Posterior cingulate gyrus (tissue), 11 donors: ENCODE measurements around the gene RCAN2.
"Not testable (repeated sequence)": the region's sequence is repeated elsewhere in the genome, so short reads cannot be mapped to it uniquely, and the experiment has no call there.

ENCODE experiments used
- DNase-seq, 10 donors: peaks; one replicate each; pipeline versions ENCODE4 v3.0.0 to v3.0.0-alpha.2; 2020 to 2021; ENCODE audit warnings: mixed read lengths in 3 of 10
- intact Hi-C: fragments of 100-400 bp; cut with DNase I; formaldehyde crosslinking; loops from one replicate; pipeline ENCODE4 v1.15.1; 2023

The RCAN2 gene

GRCh38 chr6:46393940-46394337 lies 97.3 kb downstream of the RCAN2 start:
- intact Hi-C loops = no loop called here
- peak in 1 of 10 donors; percentile 79 for DNase-seq

GRCh38 chr6:46393161-46393939 lies 97.9 kb downstream of the RCAN2 start:
- DNase-seq = no peak

DNA sequence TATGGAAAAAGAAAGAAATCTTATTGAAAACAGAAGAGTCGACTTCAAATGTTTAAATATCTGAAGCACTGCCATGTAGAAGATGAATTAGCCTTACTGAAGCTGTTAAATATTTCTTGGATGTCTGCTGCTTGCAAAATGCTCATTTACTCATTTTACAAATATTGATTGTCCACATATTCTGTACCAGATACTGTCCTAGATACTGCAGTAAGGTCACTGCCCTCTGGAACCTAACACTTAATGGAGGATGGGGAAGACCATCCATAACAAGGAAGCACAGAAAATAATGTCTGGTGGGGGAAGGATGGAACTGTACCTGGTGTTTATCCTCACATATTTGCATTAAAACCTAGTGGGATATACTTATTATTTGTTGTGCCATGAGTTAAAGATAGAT lies 99.0 kb downstream of the RCAN2 start:
- no peak for DNase-seq
- intact Hi-C loops = no loop called here

More at GRCh38 chr6:46393161-46393939, 97.9 kb downstream of the RCAN2 start:
- intact Hi-C loops = no loop called here

DNA sequence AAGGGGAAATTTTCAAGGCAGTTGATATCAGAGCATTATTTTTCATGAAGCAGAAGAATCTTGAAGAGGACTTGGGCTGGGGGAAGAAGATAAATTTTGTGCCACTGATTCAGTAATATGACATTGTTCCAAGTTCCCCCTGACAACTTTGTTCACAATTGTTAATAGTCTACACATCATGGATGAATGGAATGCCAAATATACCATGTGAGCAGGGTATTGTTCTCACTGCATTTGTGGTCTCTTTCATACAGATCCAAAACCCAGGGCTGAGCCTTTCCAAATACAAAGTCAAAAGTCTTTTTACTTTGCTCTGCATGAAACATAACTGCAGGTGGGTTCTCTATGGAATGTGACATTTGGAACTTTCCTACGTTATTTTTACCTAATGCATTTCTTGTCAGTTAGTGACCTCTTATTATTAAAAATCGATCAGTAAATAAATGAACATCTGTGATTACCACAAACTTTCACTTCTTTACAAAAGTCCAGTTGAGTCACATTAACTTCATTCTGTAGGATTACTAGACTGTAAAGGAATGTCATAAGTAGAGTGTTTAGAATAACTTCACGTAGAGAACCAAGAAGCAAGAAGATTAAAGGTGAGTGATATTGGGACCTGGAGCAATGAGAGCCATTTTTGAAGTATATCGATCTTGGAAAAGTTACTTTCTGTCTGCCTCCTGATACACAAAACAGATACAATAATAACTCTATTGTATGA lies 100.9 kb downstream of the RCAN2 start:
- no peak for DNase-seq
- intact Hi-C loops = no loop called here

GRCh38 chr6:46387728-46388127 lies 103.5 kb downstream of the RCAN2 start:
- DNase-seq, intact Hi-C loops: not testable (repeated sequence)

GRCh38 chr6:46381579-46381978 lies 109.7 kb downstream of the RCAN2 start:
- DNase-seq = no peak
- intact Hi-C loops = no loop called here

DNA sequence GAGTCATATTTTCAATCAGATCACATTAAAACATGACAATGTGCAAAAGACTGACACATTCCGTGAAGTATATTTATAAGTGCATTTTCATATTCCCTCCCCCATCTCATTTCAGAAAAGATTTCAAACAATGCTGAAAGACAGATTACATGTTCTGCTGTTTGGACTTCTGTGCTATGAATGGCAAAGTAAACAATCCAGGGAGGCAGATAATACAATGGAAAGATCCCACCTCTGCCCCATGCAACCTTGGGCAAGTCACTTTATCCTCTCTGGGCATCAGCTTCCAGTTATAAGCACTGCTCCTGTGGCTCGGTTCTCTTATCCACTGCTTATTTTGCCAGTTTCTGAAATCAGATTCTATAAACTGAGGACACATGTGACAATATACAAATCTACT lies 110.2 kb downstream of the RCAN2 start:
- no peak for DNase-seq
- intact Hi-C loops = no loop called here

DNA sequence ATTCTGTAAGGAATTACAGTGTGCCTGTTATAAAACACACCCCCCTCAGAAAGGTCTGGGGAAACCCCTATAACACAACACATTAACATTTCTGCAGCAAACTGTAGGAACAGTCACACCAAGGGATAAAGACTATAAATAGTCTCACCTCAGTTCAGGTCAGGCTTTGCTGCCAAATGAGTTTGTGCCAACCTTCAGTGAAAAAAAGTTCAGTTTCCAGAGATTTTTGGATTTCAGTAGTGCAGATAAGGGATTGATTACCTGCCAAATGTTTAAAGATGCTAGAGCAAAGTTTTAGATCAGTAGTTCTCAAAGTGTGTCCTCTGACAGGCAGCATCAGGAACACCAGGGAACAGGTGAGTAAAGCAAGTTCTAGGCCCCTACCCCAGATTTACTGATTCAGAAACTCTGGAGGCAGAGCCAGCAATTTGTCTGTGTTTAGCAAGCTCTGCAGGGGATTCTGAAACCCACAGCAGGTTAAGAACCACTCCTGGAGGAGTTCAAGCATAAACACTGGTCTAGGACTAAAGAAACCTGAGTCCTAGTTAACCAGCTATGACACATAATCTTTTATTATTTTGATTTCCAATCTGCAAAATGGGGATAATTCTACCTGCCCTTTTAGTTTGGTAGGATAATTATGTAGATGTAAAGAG lies 111.0 kb downstream of the RCAN2 start:
- no peak for DNase-seq
- intact Hi-C loops = no loop called here

GRCh38 chr6:46378882-46379416 lies 112.3 kb downstream of the RCAN2 start:
- DNase-seq = peak in 1 of 10 donors; percentile 19
- intact Hi-C loops = loop anchor here (5.0 kb wide), 1 partner anchor 52 kb away; no protein-coding TSS in a partner anchor

DNA sequence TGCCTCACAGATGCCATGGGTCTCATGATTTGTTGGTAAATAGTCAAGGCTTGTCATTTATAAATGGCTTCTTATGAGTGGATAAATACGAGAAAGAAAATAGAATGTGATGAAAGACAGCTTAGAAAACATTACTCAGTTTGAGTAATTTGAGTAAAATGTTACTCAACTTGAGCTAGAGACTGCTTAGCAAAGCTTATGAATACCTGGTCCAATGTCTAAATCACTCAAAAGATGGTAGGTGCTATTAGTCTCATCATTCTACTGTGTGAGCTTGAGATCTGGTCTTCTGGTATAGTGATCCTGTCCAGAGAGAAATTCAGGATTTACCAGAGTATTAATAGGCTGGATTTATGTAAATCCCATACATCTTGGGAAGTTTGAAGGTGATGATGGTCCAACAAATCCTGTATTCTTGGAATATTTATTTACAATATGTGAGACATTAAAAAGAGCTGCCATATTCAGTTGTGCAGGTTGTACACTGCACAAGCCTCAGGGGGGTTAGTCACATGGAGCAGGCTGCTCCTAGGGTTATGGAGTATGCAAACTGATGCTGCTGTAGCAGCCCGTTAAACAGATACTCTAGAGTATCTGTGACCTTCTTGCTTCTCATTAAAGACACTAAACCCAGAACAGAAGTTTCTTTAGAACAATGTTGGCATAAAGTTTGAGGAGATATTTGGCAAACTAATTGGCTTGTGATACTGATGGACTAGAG lies 112.9 kb downstream of the RCAN2 start:
- no peak for DNase-seq
- intact Hi-C loops = loop anchor here (5.0 kb wide), 1 partner anchor 51 kb away; no protein-coding TSS in a partner anchor

DNA sequence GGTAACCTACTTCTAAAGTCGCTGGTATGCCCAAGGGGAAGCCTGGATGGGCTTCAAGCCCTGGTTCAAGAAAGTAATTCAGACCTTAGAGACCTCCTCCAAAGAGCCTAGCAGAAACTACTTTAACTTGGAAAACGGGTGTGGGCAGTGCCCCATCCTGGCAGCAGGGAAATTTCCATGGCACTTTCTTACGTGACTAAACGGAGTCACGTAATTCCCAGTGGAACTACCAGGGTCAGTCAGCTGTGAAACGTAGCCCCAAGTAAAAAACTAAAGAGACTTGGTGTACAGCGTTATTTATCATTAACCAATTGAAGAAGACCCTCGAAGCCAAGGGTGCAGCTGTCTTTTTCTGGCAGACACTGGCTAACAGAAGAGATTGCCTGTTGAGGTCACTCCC lies 114.0 kb downstream of the RCAN2 start:
- no peak for DNase-seq
- intact Hi-C loops = loop anchor here (5.0 kb wide), 1 partner anchor 50 kb away; no protein-coding TSS in a partner anchor

GRCh38 chr6:46376562-46377061 lies 114.6 kb downstream of the RCAN2 start:
- DNase-seq = no peak
- intact Hi-C loops = loop anchor here (5.0 kb wide), 1 partner anchor 49 kb away; no protein-coding TSS in a partner anchor

GRCh38 chr6:46370622-46371021 lies 120.6 kb downstream of the RCAN2 start:
- DNase-seq = no peak
- intact Hi-C loops = no loop called here

GRCh38 chr6:46368169-46368536 lies 123.1 kb downstream of the RCAN2 start:
- no peak for DNase-seq
- intact Hi-C loops = no loop called here

GRCh38 chr6:46367354-46368168 lies 123.7 kb downstream of the RCAN2 start:
- intact Hi-C loops = no loop called here
- DNase-seq = no peak

DNA sequence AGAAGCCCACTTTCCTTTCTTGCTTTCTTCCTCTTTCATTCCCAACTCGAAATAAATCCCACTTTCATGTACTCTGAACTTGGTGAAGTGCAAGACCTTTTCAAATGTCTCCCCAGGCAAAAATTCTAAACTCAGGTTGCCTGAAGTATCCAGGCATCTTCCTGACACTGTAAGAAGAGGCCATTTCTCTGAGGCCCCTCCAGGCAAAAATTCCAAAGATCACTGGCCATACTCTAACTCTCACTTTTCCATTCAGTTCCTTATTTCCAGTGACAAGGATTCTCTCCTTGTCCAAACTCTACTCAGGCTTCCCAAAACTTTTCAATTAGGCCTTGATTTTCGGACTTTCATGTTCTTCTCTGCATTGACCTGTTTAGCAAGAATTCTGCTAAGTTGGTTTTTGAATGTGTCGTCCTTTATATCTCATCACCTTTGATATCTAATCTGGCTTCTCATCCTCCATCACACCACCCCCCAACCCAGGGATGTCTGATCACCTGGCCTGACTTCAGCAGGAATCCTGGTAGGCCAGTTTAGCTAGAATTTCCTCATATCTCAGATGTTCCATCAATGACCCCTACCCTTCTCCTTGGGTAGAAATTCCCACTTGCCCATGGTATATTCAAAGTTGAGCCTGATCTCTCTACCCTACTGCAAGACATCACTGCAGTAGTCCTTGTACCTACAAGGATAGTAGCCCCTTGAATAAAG lies 124.9 kb downstream of the RCAN2 start:
- no peak for DNase-seq
- intact Hi-C loops = no loop called here

DNA sequence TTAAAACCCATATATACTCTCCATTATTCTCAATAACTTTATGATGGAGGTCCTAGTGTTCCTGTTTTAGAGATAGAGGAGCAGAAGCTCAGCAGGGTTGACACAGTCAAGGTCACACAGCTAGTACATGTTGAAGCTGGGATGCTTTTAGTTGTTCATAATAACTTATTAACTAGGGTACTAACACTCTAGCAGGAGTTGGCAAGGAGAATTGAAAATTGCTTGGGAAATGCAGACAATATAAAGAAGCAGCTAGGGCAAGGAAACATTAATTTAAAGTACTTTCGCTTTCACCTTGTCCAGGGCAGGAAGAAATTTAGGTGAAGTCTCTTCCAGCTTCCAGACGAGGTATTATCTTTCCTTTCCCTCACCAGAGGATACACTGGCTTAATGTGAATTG lies 133.7 kb downstream of the RCAN2 start:
- intact Hi-C loops = no loop called here
- no peak for DNase-seq

- no peak for DNase-seq
- intact Hi-C loops = no loop called here
Observed at GRCh38 chr6:46356543-46356942, 134.7 kb downstream of the RCAN2 start.

- intact Hi-C loops = no loop called here
- no peak for DNase-seq
Observed at GRCh38 chr6:46353528-46353927, 137.7 kb downstream of the RCAN2 start.
